ENCODE data around the gene FAM107B.
A peak's percentile ranks its signal among the peaks of the same experiment; 100 is the strongest.

FAM107B gene

GRCh38 chr10:14508725-14509124 is 266.0 kb downstream of the FAM107B start:
- TF ChIP-seq CTCF (conservative IDR thresholded peaks at IDR 0.05): no peak
- no peak overlapping the region for H3K27ac ChIP-seq

- TF ChIP-seq CTCF (conservative IDR thresholded peaks at IDR 0.05): no peak
- H3K27ac ChIP-seq: peak overlapping the region; percentile 35
Measured at GRCh38 chr10:14507781-14508180, 266.9 kb downstream of the FAM107B start.

- TF ChIP-seq CTCF (conservative IDR thresholded peaks at IDR 0.05): no peak
- H3K27ac ChIP-seq: peak overlapping the region; percentile 35
Measured at GRCh38 chr10:14507176-14507575, 267.5 kb downstream of the FAM107B start.

GRCh38 chr10:14502431-14502830 is 272.3 kb downstream of the FAM107B start:
- TF ChIP-seq CTCF (conservative IDR thresholded peaks at IDR 0.05): no peak
- H3K27ac ChIP-seq: no peak overlapping the region

- no peak overlapping the region for H3K27ac ChIP-seq
- TF ChIP-seq CTCF (conservative IDR thresholded peaks at IDR 0.05): no peak
Measured at GRCh38 chr10:14500172-14500765, 274.4 kb downstream of the FAM107B start.

GRCh38 chr10:14499601-14499904 is 275.1 kb downstream of the FAM107B start:
- TF ChIP-seq CTCF (conservative IDR thresholded peaks at IDR 0.05): no peak
- peak overlapping the region; percentile 44 for H3K27ac ChIP-seq

- no peak overlapping the region for H3K27ac ChIP-seq
- no peak for TF ChIP-seq CTCF (conservative IDR thresholded peaks at IDR 0.05)
Measured at GRCh38 chr10:14498326-14498725, 276.4 kb downstream of the FAM107B start.

Measured in VCaP (cell line).